Vagina (tissue), 2 donors: ENCODE results near the gene ZNF44.

ENCODE experiments used
- CTCF ChIP-seq, 3 experiments: fragments of 450-650 bp in 2 of 3; fragments of 200-600 bp in 1 of 3; sonication (generic) in 1 of 3; IDR thresholded peaks; one replicate each; pipeline ENCODE4 v1.5.1; 2017 to 2019; ENCODE audit warnings: antibody characterized with exemption in 3 of 3, mild to moderate bottlenecking in 2 of 3, moderate library complexity in 2 of 3
- POLR2A ChIP-seq, 2 donors: fragments of 450-650 bp; IDR thresholded peaks; one replicate each; pipeline ENCODE4 v1.6.1; 2017; ENCODE audit warnings: antibody characterized with exemption in 2 of 2, mild to moderate bottlenecking in 2 of 2, moderate library complexity in 2 of 2

- TF ChIP-seq POLR2A (IDR thresholded peaks at IDR 0.05) (no peak), CTCF (IDR thresholded peaks at IDR 0.05) (no peak)
Observed at GRCh38 chr19:12325690-12326089, 31.0 kb upstream of the ZNF44 start.
